Measurements from ENCODE around the gene REXO4.

GRCh38 chr9:133397370-133397769 lies 20.4 kb downstream of the REXO4 start:
- TF ChIP-seq CTCF (conservative IDR thresholded peaks at IDR 0.05; ENCODE audit: low read depth, low read length) (no peak), RAD21 (IDR thresholded peaks at IDR 0.05; ENCODE audit: low read length) (no peak), FOS (IDR thresholded peaks at IDR 0.05; ENCODE audit: low read depth, low read length) (no peak), BHLHE40 (IDR thresholded peaks at IDR 0.05; ENCODE audit: low read depth, low read length) (no peak), RFX5 (IDR thresholded peaks at IDR 0.05; ENCODE audit: low read depth, low read length) (no peak), MXI1 (IDR thresholded peaks at IDR 0.05; ENCODE audit: borderline replicate concordance, low read depth, low read length) (no peak), SMC3 (IDR thresholded peaks at IDR 0.05; ENCODE audit: low read depth, low read length) (no peak), NFE2L2 (IDR thresholded peaks at IDR 0.05; ENCODE audit: low read depth, low read length) (no peak), POLR2A (IDR thresholded peaks at IDR 0.05; ENCODE audit: low read depth, low read length) (no peak), USF2 (IDR thresholded peaks at IDR 0.05; ENCODE audit: low read depth, low read length) (no peak), MAZ (IDR thresholded peaks at IDR 0.05; ENCODE audit: borderline replicate concordance, low read depth, low read length) (no peak)
